Measurements from ENCODE around the gene PAPPA.

Gene PAPPA

DNA sequence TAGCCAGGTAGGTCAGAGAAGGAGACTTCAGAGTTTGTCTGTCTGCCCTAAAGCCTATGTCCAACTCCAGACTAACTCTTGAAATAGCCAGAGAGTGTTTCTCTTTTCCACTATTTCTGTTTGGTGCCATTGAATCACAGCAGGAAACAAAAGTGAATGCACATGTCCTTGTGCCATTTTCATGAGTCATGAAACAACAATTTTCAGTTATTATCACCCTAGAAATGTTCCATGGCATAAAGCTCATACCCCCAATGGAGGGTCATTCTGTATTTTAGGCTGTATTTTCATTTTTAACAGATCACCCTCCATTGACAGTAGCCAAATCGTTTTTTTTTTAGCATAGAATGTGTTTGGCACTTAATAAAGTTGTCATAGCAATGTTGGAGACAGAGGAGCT is 124.7 kb downstream of the PAPPA start:
- no peak for DNase-seq

DNA sequence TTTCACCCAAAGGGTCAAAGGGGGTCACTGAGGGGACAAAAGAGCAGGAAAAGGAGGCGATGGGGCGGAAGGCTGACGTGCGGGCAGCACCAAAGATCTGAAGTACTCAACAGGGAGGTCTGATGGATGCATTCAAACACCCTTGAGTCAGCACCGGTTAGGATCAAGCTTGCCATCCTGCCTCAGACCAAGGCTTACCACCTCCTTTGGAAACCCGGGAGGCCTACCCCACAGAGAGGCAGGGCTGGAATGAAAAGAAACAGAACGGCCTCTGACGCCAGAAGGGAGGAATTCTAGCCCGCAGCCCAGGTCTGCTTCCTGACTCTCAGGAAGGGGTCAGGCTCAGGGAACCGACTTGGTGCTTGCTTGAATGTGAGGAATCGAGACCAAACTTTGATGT is 125.6 kb downstream of the PAPPA start:
- DNase-seq, result no peak

DNA sequence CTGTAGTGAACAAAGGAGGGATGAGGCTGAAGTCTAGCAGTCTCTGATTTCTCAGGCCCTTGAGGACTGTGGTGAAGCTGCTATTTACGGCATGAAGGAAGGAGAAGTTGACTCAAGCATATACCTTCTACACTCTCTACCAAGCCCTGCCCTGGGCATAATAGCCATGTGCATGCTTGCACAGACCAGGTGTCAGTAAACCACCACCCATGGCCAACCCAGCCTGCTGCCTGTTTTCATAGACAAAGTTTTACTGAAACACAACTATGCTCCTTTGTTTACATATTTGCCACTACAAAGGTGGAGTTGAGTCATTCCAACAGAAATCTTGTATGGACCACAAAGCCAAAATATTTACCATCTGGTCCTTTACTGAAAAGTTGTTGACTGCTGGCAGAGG is 126.9 kb downstream of the PAPPA start:
- no peak for DNase-seq

DNA sequence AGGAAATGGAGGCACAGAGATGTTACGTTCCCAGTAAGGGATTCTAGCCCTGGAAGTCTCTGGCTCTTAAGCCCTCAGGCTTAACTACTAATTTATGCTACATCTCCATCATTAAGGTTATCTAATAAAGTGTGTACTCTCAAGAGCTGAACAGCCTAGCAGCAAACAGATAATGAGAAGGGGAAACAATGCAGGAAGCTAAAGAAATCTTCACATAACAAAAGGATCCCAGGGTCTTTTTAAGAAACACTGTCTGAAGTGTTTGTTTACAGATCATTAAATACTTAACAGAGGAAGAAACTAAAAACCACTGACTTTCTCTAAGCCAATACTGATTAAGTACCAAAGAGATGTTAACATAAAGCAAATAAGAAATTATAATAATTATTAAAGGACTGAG is 129.0 kb downstream of the PAPPA start:
- DNase-seq, result no peak

DNA sequence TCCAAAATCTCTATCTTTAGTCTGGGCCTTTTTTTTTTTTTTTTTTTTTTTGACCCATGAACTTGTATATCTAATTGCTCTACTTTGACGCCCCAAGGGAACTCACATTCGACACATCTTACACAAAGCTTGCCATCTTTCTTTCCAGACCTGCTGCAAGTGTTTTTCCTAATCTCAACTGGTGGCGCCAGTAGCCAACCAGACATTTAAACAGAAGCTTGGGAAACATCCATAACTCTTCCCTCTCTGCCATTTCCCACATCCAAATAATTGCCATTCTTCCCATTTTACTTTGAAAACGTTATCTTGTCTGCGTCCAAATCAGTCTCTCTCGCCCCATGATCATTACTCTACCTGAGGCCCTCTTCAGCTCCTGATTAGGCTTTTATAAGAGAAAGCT is 130.9 kb downstream of the PAPPA start:
- DNase-seq, result no peak

DNA sequence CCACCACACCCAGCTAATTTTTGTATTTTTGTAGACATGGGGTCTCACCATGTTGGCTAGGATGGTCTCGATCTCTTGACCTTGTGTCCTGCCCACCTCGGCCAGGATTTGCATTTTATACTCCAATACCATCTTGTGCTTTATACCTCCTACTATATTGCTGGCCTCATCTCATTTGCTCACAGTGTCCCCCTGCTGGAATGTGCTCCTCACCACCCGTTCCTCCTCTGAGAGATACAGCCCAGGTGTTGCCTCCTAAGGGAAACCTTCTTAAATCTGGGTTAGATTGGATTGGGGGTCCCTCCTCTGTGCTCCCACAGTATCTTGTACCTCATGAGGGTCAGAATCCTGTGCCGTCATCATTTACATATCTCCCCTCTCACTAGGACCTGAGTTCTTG is 131.7 kb downstream of the PAPPA start:
- no peak for DNase-seq

DNA sequence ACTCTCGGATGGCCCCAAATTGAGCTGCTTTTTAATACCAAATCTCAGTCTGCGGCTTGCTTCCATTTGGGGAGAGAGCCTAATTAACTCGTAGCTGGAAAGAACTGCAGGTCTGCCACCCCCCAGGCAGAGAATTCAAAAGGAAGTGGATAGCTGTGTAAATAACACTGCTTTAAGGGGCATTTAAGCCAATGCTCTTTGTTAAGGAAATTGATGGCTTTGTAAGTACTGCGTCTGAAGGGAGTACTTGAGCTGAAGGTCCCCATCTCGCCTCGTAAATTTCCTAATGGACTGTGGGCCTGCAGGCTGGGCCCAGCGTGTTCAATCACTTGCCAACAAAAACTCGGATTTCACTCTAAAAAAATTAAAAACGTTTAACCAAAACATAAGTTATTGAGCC is 132.7 kb downstream of the PAPPA start:
- DNase-seq, result no peak

DNA sequence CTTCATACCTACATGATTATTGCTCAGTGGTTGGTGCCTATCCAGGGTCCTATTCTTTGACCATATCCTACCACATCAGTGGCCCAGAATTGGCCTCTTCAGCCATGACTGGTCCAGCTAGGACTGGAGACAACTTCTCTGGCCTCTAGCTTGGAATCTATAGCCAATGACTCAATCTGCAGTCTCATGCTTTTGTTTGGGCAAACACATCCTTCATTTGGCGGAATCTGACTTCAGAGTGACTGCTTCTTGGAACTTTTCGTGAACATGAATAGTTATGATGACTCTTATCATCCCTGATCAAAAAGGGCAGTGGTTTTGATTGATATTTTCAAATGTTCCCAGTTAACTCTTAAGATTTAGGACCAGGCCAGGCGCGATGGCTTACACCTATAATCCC is 134.1 kb downstream of the PAPPA start:
- no peak for DNase-seq

DNA sequence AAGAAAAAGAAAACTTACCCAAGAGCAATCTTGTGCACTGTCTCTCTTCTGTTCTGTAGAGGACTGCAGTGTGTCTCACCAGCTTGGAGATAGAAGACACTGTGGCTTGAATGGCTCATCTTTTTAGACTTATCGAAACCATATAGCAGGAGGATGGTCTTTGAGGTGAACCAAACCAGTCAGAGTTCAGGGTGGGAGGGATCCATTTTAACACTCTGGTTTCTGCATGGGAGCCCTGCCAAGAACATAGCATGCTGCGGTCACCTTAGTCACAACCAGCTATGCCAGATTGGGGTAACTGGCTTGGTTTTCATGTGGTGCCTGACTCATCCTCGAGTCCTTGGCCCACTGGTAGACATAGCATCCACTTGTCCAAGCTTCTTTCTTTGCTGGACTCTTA is 135.1 kb downstream of the PAPPA start:
- no peak for DNase-seq

DNA sequence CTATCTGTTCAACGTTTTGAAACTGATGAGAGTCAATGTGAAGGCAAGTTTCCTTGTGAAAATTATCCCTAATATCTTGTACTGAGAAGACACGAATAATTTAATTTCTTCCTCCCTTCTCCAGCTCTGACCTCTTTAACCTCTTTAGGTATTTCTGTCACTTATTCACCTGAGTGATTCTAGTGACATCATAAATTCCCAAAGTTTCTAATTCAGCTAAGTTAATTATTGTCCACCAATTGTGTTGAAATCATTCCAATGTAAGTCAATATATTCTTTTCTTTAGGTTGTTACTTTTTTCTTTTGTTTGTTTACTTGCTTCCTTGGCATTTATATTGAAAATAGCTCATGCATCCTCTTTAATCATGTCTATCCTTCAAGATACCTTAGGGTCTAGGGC is 143.8 kb downstream of the PAPPA start:
- DNase-seq, result no peak

DNA sequence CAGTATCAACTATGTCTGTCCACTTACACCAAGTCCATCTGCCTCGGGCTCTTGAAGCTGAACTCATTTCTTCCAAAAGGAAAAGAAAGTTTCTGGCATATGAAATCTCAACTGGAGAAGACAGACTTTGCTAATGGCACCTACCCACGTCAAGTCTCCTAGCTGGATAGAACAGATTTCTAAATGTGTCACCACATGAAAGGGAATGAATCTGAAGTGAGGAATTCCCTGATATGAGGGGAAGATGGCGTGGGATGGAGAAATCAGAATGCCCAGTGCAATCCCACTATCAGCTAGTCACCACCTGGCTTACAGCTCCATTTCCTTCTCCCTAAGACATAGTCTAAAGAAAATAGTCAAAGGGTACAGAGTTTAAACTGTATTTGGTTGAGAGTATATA is 144.7 kb downstream of the PAPPA start:
- no peak for DNase-seq

DNA sequence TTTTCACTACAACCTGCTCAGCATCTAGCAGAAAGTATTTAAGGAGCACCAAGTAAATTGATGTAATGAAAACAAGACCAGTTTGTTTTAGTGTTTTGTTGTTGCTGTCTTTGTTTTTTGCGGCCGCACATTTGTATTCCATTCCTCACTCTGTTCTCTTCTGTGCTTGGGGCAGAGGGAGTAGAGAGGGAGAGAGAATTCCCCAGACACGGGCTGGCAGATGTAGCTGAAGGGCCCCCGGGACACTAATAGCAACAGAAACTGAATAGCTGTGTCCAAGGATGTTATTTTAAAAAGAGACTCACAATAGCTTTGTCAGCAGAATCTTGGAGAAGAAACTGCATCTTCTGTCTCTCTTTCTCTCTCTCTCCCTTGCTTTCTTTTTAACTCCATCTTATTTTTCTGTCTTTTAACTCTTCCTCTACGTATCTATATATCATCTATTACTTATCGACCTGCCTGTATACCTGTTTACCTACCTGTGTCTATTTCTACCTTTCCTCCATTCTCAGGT is 145.3 kb downstream of the PAPPA start:
- DNase-seq, result no peak

DNA sequence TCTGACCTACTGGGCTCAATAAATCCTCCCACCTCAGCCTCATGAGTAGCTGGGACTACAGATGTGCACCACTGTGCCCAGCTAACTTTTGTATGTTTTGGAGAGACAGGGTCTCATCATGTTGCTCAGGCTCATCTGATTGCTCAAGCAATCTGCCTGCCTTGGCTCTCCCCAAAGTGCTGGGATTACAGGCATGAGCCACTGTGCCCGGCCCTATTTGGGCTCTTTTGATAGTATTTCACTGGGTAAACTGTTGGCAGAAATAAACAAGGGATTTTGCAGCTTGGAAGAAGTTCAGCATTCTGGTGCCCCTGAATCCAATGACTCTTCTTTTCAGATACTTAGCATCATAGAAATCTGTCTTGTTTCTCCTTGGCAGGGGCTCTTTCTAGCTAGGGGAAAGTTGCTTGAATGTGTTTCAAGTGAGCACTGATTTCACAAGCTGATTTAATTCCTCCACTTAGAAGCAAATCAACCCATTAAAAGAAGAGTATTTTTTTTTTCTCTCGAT is 146.8 kb downstream of the PAPPA start:
- no peak for DNase-seq

DNA sequence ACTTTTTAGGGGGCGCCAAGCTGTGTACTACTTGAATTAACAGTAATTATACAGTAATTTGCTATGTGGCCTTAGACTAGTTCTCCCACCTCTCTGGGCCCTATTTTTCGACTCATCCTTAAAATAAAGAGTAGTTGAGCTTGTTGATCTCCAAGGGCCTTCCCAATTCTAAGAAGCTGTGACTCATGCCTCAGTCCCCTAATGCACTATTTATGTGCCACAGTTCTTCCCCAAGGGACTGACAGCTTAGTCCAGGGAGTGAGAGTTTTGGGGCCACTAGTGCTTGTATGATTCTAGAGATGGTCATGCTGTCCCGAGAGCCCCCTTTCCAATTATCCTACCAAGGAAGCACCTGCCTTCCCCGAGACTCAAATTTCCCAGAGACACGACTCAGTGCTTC is 149.7 kb downstream of the PAPPA start:
- DNase-seq, result no peak

DNA sequence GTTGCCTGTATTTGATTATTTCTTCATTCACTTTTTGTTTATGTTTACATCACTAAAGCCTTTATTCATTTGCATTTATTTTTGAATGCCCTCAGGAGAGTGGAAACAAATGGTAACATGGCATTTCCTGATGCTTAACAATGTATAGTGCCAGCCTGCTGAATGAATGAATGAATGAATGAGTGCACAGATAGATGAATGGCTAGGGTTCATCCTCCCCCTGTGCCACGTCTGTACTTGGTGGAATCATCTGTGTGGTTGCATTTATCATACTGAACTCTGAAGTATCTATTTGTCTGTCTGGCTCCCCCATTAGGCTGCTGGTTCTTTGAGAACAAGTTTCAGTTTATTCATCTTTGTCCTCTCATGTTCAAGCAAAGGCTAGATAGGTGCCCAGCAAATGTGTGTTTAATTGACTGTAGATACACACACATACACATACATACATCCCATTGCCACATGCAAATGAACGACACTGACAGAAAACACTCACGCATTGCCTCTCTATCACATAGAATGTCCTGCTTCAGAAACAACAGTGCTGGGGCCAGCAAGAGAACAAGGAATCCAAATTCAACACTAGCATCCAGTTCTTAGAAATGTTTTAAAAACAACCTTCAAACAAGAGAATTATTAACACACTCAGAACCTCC is 150.4 kb downstream of the PAPPA start:
- no peak for DNase-seq

DNA sequence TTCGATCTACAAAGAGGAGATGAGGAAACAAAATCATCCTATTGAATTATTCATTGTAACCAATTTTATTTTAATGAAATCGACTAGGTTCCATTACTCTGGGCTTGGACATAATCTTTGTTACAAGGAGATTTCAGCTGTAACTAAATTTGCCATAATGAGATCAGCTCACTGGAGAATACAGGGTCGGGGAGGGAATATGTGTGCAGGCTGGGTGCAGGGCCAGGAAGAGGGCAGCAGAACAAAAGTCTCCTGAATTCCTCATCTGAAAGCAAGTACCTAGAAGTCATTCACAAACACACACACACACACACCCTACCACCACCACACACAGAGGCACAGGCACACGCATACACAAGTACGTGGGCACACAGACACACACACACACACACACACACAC is 151.2 kb downstream of the PAPPA start:
- DNase-seq, result no peak

DNA sequence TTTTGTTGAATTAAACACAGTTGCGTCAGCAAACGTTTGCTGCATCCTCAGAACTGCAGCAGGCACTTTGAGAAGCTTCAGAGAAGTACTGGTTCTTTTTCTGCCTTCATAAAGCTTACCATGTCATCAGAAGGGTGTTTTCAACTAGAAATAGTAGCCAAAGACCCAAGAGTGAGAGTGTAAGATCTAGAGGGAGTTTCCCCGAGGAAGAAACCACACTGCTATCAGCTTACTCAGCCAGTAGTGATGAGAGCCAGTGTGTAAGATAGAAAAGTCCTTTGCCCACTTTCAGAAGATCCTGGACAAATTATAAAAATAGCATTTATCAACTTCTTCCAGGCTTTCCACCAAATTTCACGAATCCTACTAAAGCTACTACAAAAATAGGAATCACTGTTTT is 154.5 kb downstream of the PAPPA start:
- DNase-seq, result no peak

DNA sequence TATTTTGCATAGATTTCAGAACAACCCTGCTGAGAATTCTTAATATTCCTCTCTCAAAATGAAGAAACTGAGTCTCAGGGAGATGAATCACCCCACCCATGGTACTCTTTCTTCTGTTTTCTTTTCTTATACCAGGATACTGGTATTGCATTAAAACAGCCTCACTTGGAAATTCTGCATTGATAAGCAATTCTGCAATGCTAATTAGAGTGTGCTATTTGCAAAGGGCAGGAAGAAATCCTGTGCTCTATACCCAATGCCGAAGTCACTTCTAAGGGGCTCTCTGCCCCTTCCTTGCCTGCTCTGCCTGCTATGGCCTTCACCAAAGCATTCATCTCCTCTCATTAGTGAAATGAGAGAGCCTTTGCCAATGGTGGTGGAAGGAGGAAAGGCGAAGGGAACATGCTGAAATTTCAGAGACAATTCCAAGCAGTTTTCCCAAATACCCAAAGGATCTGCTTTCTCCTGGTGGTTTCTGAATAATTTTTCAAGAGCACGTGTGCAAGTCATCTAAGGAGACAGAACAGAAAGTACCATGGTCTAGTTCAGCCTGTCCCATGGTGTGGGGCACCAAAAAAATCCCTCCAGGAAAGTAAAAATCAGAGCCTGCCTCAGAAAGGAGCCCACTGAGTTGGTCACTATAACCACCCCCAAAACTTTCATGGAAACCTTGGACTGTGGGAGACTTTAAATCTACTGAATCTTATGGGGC is 156.5 kb downstream of the PAPPA start:
- no peak for DNase-seq

DNA sequence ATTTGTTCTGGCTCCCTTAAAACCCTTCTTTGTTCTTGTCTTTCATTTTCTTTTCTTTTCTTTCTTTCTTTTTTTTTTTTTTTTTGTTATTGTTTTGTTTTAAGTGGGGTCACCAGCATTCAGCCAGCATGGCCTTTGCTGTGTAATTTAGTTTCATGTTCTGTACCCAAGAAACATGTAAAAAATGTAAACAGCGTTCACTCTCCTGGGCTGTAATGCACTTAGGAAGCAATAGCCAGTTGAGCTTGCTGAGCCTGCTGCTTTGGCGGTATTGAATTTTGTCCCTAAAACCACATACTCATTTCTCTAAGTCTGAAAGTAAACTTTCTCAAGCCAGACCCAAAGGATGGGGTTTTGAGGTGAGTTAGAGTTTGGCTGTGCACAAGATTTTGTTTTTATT is 158.6 kb downstream of the PAPPA start:
- no peak for DNase-seq

DNA sequence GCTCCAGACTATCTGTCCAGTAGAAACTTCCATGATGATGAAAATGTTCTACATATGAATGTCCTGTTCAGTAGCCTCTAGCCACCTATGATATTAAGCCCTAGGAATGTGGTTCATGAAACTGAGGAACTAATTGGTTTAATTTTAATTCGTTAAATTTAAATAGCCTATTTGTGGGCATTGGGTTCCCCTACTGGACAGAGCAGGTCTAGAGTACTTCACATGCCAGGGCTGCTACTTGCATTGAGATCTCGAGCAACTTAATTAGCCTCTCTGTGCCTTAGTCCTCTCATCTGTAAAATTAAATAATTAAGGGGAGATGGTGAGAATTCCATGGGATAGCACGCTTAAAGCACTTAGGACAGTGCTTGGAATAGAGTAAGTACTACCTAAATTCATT is 160.0 kb downstream of the PAPPA start:
- no peak for DNase-seq

DNA sequence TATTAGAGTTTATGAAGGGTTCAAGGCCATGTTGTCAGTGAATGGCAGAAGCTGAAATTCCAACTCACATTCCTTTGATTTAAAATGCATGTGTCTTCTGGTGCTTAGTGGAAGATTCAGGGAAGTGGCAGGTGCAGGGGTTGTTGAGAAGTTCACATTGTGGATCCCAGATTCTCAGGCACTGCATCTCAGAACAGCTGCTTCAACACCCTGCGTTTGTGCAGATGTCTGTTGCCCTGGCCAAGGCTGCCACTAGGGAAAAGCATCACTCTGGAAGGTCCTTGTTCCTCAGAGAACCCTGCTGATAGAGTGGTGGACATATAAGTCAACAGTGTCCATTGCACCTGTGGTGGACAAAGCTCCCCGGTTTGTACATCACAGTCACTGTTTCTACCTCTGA is 162.7 kb downstream of the PAPPA start:
- DNase-seq, result no peak

DNA sequence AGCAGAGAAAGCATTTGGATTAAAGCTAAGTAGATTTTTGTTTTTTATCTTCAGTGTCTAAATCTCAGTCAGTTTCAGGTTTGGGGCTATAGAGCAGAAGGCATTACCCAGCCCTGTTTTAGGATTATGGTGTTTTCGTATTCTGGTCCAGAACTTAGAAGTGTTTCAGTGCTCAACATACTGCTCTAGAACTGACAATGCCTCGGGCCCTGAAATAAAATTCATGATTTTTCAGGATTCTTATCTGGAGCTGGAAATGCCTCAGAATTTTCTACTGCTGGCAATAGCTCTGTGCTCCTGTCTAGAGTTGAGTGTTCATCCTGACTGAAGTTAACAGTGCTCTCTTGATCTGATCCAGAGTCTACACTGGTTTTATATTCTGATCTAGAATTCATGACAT is 163.9 kb downstream of the PAPPA start:
- no peak for DNase-seq

DNA sequence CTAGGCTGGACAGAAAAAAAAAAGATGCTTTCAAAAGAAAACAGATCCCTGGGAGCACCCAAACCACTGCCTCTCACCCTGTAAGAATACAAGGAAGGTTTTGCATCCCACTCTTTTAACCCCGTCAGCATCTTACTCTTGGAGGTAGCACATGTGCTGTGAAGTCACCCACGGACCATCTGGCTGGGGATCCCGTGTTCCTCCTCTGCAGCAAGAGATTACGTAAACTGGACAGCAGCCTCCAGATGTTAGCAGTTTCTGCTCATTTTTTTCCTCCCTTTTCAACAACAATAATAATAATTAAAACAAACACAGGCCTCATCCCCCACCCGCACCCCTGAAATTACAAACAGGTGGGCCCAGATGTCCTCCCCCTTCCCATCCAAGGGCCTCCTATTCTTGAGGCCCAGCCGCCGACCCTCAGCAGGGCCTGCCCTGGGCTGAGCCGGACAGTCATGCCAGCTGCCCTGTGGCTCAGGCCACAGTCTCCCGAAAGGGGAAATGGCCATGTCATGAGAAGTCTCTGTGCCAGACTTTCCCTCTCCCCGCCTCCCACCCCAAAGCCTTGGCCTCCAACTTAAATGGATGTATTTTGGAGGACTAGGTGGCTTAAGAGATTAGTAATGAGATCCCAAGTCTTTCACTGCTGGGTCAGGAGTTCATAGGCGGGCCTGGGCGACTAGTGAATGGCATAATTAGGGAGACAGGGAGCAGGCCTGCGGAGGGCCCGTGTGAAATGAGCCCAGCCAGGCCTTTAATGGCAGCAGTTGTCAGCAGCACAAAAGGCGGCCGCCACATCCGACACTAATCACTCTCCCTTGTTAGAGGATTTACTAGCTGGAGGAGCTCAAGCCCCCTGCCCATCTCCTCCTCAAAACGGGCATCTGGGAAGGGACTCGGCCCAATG is 165.1 kb downstream of the PAPPA start:
- no peak for DNase-seq

DNA sequence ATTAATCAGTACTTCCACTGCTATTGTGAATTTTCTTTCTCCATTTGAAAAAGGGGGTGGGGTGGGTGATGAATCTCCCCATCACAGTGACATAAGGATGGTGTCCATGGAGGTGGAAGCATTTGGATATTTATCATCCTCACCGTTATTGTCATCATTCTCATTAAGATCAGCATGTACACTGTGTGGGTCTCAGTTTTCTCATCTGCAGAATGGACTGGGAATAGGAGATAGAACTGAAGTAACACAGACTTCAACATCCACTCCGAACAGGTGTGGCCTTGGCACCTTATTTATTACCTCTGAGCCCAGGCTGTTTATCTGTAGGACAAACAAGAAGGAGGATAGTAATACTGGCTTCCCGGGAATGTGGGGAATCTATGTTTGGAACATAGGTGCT is 165.9 kb downstream of the PAPPA start:
- no peak for DNase-seq
